HL-60 (cell line): ENCODE measurements around the gene BIN1.

Source experiments
- DNase-seq, 2 experiments: peaks; one replicate each; pipeline ENCODE4 v3.0.0-alpha.2; 2010 to 2020; ENCODE audit warnings: low read depth in 1 of 2, low spot score in 1 of 2
- H3K27ac ChIP-seq: fragments of 250-450 bp; sonication (Bioruptor Pico); replicated peaks from 2 replicates; pipeline ENCODE4 v1.5.1; 2020; ENCODE audit warnings: mild to moderate bottlenecking, moderate library complexity
- H3K27me3 ChIP-seq: fragments of 250-450 bp; sonication (Bioruptor Pico); 2 replicates; pipeline ENCODE4 v1.5.1; 2021; ENCODE audit warnings: mild to moderate bottlenecking, moderate library complexity; ENCODE audit not compliant: insufficient read depth, poor library complexity, severe bottlenecking
- H3K4me3 ChIP-seq: replicated peaks from 2 replicates; pipeline ENCODE4 v1.5.1; 2011; ENCODE audit warnings: mild to moderate bottlenecking, control low read depth, low read length; ENCODE audit not compliant: insufficient read depth
- CTCF ChIP-seq: IDR thresholded peaks from one replicate; pipeline ENCODE4 v1.5.1; 2011; ENCODE audit warnings: low read length, control low read depth, inconsistent platforms; ENCODE audit not compliant: insufficient read depth
- GABPA ChIP-seq: IDR thresholded peaks from 2 replicates; pipeline ENCODE4 v1.6.1; 2012; ENCODE audit warnings: low read depth
- POLR2AphosphoS5 ChIP-seq: IDR thresholded peaks from 2 replicates; pipeline ENCODE4 v1.6.1; 2012; ENCODE audit warnings: low read depth
- REST ChIP-seq: IDR thresholded peaks from 2 replicates; pipeline ENCODE4 v1.6.1; 2012; ENCODE audit warnings: low read depth; ENCODE audit not compliant: insufficient replicate concordance
- SPI1 ChIP-seq: IDR thresholded peaks from 2 replicates; pipeline ENCODE4 v1.6.1; 2012; ENCODE audit warnings: low read depth, mild to moderate bottlenecking, borderline replicate concordance

BIN1 gene

GRCh38 chr2:127149384-127149783 is 42.4 kb upstream of the BIN1 start:
- no peak overlapping the region for H3K4me3 ChIP-seq
- TF ChIP-seq REST (no peak), GABPA (no peak), POLR2AphosphoS5 (no peak), CTCF (no peak), SPI1 (no peak)
- DNase-seq, result no peak
- H3K27me3 ChIP-seq, result no peaks in the 10 kb centered on the region
- no peak overlapping the region for H3K27ac ChIP-seq

GRCh38 chr2:127146820-127147502 is 40.0 kb upstream of the BIN1 start:
- TF ChIP-seq REST (no peak), GABPA (no peak), CTCF (no peak), SPI1 (no peak), POLR2AphosphoS5 (no peak)
- DNase-seq, result no peak
- no peak overlapping the region for H3K4me3 ChIP-seq
- H3K27ac ChIP-seq, result no peak overlapping the region
- H3K27me3 ChIP-seq, result no peaks in the 10 kb centered on the region

- Histone ChIP-seq H3K27me3 (no peaks in the 10 kb centered on the region), H3K4me3 (no peak overlapping the region), H3K27ac (no peak overlapping the region)
- no peak for DNase-seq
- TF ChIP-seq SPI1, result no peak
- no peak for TF ChIP-seq CTCF
- no peak for TF ChIP-seq REST
- TF ChIP-seq POLR2AphosphoS5, result no peak
- TF ChIP-seq GABPA, result no peak
These were observed 39.2 kb upstream of the BIN1 start for GRCh38 chr2:127146071-127146725.
